ENCODE measurements around the gene KMT5B.
A peak's percentile ranks its signal among the peaks of the same experiment; 100 is the strongest.
"Not testable (repeated sequence)": the region's sequence is repeated elsewhere in the genome, so short reads cannot be mapped to it uniquely, and the experiment has no call there.

The KMT5B gene

GRCh38 chr11:68213135-68213515 lies at the start of gene KMT5B:
TSS of gene KMT5B (minus strand) at chr11:68213296. CDS start at chr11:68190076, 23,220 bp downstream.
- DNase-seq = peak; percentile 47

GRCh38 chr11:68262544-68262827 lies 49.4 kb upstream of the KMT5B start:
- no peak for DNase-seq

- no peak for DNase-seq
These were observed 48.9 kb upstream of the KMT5B start for GRCh38 chr11:68261749-68262543.

- no peak for DNase-seq
These were observed 47.9 kb upstream of the KMT5B start for GRCh38 chr11:68261006-68261405.

GRCh38 chr11:68260484-68260883 lies 47.4 kb upstream of the KMT5B start:
- DNase-seq = no peak

GRCh38 chr11:68259122-68259959 lies 46.2 kb upstream of the KMT5B start:
- no peak for DNase-seq

- no peak for DNase-seq
These were observed 45.3 kb upstream of the KMT5B start for GRCh38 chr11:68258363-68258765.

- DNase-seq = peak; percentile 84
These were observed 44.6 kb upstream of the KMT5B start for GRCh38 chr11:68257477-68258362.

GRCh38 chr11:68256331-68256741 lies 43.2 kb upstream of the KMT5B start:
- no peak for DNase-seq

- DNase-seq = no peak
These were observed 42.4 kb upstream of the KMT5B start for GRCh38 chr11:68255526-68255925.

- no peak for DNase-seq
These were observed 41.3 kb upstream of the KMT5B start for GRCh38 chr11:68254421-68254820.

GRCh38 chr11:68251765-68252164 lies 38.7 kb upstream of the KMT5B start:
- no peak for DNase-seq

GRCh38 chr11:68244912-68245311 lies 31.8 kb upstream of the KMT5B start:
- DNase-seq = not testable (repeated sequence)

- not testable (repeated sequence) for DNase-seq
These were observed 30.8 kb upstream of the KMT5B start for GRCh38 chr11:68243847-68244246.

- DNase-seq = no peak
These were observed 29.5 kb upstream of the KMT5B start for GRCh38 chr11:68242616-68243015.

- DNase-seq = no peak
These were observed 18.5 kb upstream of the KMT5B start for GRCh38 chr11:68231621-68232020.

- DNase-seq = no peak
These were observed 16.5 kb upstream of the KMT5B start for GRCh38 chr11:68229601-68230000.

- DNase-seq = no peak
These were observed 13.3 kb upstream of the KMT5B start for GRCh38 chr11:68226421-68226820.

- DNase-seq = no peak
These were observed 11.5 kb upstream of the KMT5B start for GRCh38 chr11:68224606-68225005.

GRCh38 chr11:68223275-68223674 lies 10.2 kb upstream of the KMT5B start:
- no peak for DNase-seq

- DNase-seq = no peak
These were observed 8.3 kb upstream of the KMT5B start for GRCh38 chr11:68221406-68221805.

- DNase-seq = no peak
These were observed 3.3 kb upstream of the KMT5B start for GRCh38 chr11:68216171-68216938.
